Measurements from ENCODE around the gene TRRAP. TPM values are rescaled to one million over a fixed set of nuclear protein-coding genes. Genes with fewer than 3 reads are reported as not detected.

TRRAP gene
- total RNA-seq, 1 experiment from 2014 or later, result 55.8 TPM

- BruUV-seq (replicated peaks), result no TSS peak
- Histone ChIP-seq H3K4me1 (replicated peaks; ENCODE audit: insufficient read depth) (no peaks in the 10 kb centered on the region), H3K27ac (no peak overlapping the region), H3K79me2 (ENCODE audit: low read depth) (no peaks in the 10 kb centered on the region), H2AFZ (no peak overlapping the region), H3K27me3 (ENCODE audit: insufficient read depth, low read depth) (no peaks in the 10 kb centered on the region), H4K20me1 (ENCODE audit: insufficient read depth) (no peaks in the 10 kb centered on the region), H3K4me2 (no peak overlapping the region), H3K9me3 (ENCODE audit: insufficient read depth, low read depth) (no peaks in the 10 kb centered on the region), H3K9me2 (ENCODE audit: insufficient read depth) (no peaks in the 10 kb centered on the region), H3F3A (ENCODE audit: insufficient read depth, low read depth) (no peaks in the 10 kb centered on the region), H3K36me3 (ENCODE audit: low read depth) (no peaks in the 10 kb centered on the region), H3K4me3 (no peak overlapping the region)
- intact Hi-C loops (cut with micrococcal nuclease; ENCODE audit: unreplicated experiment), result loop anchor here (10.0 kb wide), 1 partner anchor 564 kb away; the partner anchor contains the start of gene BRI3
- DNase-seq, result no peak
- ChIA-PET POLR2A (ENCODE audit: unreplicated experiment) (interaction anchor here (0.6 kb wide), 1 partner anchor 695 kb away, joined by 3 read pairs; no protein-coding TSS in a partner anchor), CTCF (no interaction called here)
- no peak for TF ChIP-seq EZH2 (IDR thresholded peaks at IDR 0.05; ENCODE audit: low read depth)
- no peak for TF ChIP-seq CTCF (conservative IDR thresholded peaks at IDR 0.05)
Measured at GRCh38 chr7:98848918-98849317, 29.4 kb upstream of the TRRAP start.

- ChIA-PET POLR2A (ENCODE audit: unreplicated experiment) (no interaction called here), CTCF (interaction anchor here (0.6 kb wide), 1 partner anchor 480 kb away, joined by 4 read pairs; no protein-coding TSS in a partner anchor)
- Histone ChIP-seq H3K4me1 (replicated peaks; ENCODE audit: insufficient read depth) (0 out of 2 replicates have a peak, but pooled peaks cover 5% of the 10 kb centered on the region), H3F3A (ENCODE audit: insufficient read depth, low read depth) (no peaks in the 10 kb centered on the region), H3K27ac (no peak overlapping the region), H3K79me2 (ENCODE audit: low read depth) (no peaks in the 10 kb centered on the region), H3K27me3 (ENCODE audit: insufficient read depth, low read depth) (no peaks in the 10 kb centered on the region), H3K36me3 (ENCODE audit: low read depth) (no peaks in the 10 kb centered on the region), H3K9me2 (ENCODE audit: insufficient read depth) (no peaks in the 10 kb centered on the region), H3K9me3 (ENCODE audit: insufficient read depth, low read depth) (no peaks in the 10 kb centered on the region), H3K4me3 (no peak overlapping the region), H4K20me1 (ENCODE audit: insufficient read depth) (no peaks in the 10 kb centered on the region), H2AFZ (no peak overlapping the region), H3K4me2 (no peak overlapping the region)
- no peak for TF ChIP-seq CTCF (conservative IDR thresholded peaks at IDR 0.05)
- no peak for TF ChIP-seq EZH2 (IDR thresholded peaks at IDR 0.05; ENCODE audit: low read depth)
- intact Hi-C loops (cut with micrococcal nuclease; ENCODE audit: unreplicated experiment), result no loop called here
- no TSS peak for BruUV-seq (replicated peaks)
- no peak for DNase-seq
Measured at GRCh38 chr7:98852826-98853225, 25.5 kb upstream of the TRRAP start.

GRCh38 chr7:98855610-98856422, 22.5 kb upstream of the TRRAP start:
- Histone ChIP-seq H3F3A (ENCODE audit: insufficient read depth, low read depth) (no peaks in the 10 kb centered on the region), H4K20me1 (ENCODE audit: insufficient read depth) (no peaks in the 10 kb centered on the region), H3K9me3 (ENCODE audit: insufficient read depth, low read depth) (no peaks in the 10 kb centered on the region), H3K9me2 (ENCODE audit: insufficient read depth) (no peaks in the 10 kb centered on the region), H3K79me2 (ENCODE audit: low read depth) (no peaks in the 10 kb centered on the region), H3K4me1 (replicated peaks; ENCODE audit: insufficient read depth) (0 out of 2 replicates have a peak, but pooled peaks cover 5% of the 10 kb centered on the region), H3K27ac (no peak overlapping the region), H3K4me3 (no peak overlapping the region), H3K36me3 (ENCODE audit: low read depth) (no peaks in the 10 kb centered on the region), H2AFZ (no peak overlapping the region), H3K4me2 (no peak overlapping the region), H3K27me3 (ENCODE audit: insufficient read depth, low read depth) (no peaks in the 10 kb centered on the region)
- TF ChIP-seq CTCF (conservative IDR thresholded peaks at IDR 0.05), result no peak
- no peak for TF ChIP-seq EZH2 (IDR thresholded peaks at IDR 0.05; ENCODE audit: low read depth)
- POLR2A ChIA-PET (ENCODE audit: unreplicated experiment), result no interaction called here
- no peak for DNase-seq
- BruUV-seq (replicated peaks), result no TSS peak
- intact Hi-C loops (cut with micrococcal nuclease; ENCODE audit: unreplicated experiment), result no loop called here
- CTCF ChIA-PET, result no interaction called here
